ENCODE measurements around the gene ZFPM1.

GRCh38 chr16:88459366-88460073 is 6.4 kb downstream of the ZFPM1 start:
- TF ChIP-seq, protein P1, sequence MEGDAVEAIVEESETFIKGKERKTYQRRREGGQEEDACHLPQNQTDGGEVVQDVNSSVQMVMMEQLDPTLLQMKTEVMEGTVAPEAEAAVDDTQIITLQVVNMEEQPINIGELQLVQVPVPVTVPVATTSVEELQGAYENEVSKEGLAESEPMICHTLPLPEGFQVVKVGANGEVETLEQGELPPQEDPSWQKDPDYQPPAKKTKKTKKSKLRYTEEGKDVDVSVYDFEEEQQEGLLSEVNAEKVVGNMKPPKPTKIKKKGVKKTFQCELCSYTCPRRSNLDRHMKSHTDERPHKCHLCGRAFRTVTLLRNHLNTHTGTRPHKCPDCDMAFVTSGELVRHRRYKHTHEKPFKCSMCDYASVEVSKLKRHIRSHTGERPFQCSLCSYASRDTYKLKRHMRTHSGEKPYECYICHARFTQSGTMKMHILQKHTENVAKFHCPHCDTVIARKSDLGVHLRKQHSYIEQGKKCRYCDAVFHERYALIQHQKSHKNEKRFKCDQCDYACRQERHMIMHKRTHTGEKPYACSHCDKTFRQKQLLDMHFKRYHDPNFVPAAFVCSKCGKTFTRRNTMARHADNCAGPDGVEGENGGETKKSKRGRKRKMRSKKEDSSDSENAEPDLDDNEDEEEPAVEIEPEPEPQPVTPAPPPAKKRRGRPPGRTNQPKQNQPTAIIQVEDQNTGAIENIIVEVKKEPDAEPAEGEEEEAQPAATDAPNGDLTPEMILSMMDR (conservative IDR thresholded peaks at IDR 0.05 in 1 of 2, IDR thresholded peaks at IDR 0.05 in 1 of 2; ENCODE audit: extremely low read depth in 1 of 2, insufficient read depth in 1 of 2, low read depth in 1 of 2, low read length in 2 of 2), result no peak
- TF ChIP-seq EZH2 (IDR thresholded peaks at IDR 0.05; ENCODE audit: borderline replicate concordance, low read length), result no peak
